Suprapubic skin (tissue), 3 donors: ENCODE measurements around the gene KAZN.

Experiments
- CTCF ChIP-seq, 2 donors: fragments of 200-600 bp in 1 of 2; fragments of 450-650 bp in 1 of 2; sonication (generic) in 1 of 2; IDR thresholded peaks; one replicate each; pipeline ENCODE4 v1.5.1; 2016 to 2019; ENCODE audit warnings: antibody characterized with exemption in 2 of 2, mild to moderate bottlenecking in 1 of 2, moderate library complexity in 1 of 2
- EP300 ChIP-seq: sonication (generic); formaldehyde crosslinking; IDR thresholded peaks from one replicate; pipeline ENCODE4 v1.6.1; 2017; ENCODE audit warnings: antibody characterized with exemption

- TF ChIP-seq EP300: no peak
- TF ChIP-seq CTCF (IDR thresholded peaks at IDR 0.05): no peak
These were observed 535.8 kb downstream of the KAZN start for GRCh38 chr1:15134285-15134684.
